GM12872 (cell line): ENCODE results near the gene PTH1R.

Experiments
- TF ChIP-seq, protein P1 (sequence below): IDR thresholded peaks from 3 replicates; pipeline ENCODE4 v1.5.1; 2011; ENCODE audit warnings: low read depth, mild to moderate bottlenecking, low read length, moderate library complexity; ENCODE audit not compliant: insufficient read depth

The PTH1R gene

DNA sequence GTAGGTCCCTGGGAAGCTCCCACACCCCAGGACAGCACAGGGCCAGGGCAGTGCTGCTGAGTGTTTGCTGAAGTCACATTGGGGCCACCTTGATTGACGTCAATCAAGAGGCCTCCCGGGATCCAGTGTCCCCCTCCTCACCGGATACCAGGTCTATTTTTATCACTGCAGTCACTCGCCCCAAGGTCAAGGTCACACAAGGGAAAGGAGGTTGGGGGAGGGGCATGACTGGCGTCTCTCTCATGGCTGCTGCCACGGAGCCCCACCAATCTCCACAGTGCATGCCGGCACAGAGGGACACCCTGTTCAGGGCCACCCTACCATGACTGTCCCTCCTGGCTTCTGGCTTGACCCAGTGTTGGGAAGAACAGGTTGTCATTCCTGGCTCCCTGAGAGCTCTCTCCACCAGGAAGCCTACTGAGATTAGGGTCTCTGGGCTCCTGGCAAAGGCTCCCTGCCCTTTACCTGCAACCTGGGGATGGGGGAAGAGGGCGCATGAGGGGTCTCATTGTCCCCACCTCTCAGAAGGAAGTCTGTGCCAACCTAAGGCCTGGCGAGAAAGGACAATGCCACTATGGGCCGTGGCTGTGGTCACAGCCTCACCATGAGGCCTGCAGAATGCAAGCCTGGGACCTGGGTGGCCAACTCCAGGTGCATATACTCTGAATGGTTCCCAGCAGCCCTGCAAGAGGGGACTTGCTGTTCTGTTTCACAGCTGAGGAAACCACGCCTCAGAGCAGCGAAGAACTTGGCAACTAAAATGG, 15.7 kb upstream of the PTH1R start:
- TF ChIP-seq, protein P1, sequence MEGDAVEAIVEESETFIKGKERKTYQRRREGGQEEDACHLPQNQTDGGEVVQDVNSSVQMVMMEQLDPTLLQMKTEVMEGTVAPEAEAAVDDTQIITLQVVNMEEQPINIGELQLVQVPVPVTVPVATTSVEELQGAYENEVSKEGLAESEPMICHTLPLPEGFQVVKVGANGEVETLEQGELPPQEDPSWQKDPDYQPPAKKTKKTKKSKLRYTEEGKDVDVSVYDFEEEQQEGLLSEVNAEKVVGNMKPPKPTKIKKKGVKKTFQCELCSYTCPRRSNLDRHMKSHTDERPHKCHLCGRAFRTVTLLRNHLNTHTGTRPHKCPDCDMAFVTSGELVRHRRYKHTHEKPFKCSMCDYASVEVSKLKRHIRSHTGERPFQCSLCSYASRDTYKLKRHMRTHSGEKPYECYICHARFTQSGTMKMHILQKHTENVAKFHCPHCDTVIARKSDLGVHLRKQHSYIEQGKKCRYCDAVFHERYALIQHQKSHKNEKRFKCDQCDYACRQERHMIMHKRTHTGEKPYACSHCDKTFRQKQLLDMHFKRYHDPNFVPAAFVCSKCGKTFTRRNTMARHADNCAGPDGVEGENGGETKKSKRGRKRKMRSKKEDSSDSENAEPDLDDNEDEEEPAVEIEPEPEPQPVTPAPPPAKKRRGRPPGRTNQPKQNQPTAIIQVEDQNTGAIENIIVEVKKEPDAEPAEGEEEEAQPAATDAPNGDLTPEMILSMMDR: no peak

DNA sequence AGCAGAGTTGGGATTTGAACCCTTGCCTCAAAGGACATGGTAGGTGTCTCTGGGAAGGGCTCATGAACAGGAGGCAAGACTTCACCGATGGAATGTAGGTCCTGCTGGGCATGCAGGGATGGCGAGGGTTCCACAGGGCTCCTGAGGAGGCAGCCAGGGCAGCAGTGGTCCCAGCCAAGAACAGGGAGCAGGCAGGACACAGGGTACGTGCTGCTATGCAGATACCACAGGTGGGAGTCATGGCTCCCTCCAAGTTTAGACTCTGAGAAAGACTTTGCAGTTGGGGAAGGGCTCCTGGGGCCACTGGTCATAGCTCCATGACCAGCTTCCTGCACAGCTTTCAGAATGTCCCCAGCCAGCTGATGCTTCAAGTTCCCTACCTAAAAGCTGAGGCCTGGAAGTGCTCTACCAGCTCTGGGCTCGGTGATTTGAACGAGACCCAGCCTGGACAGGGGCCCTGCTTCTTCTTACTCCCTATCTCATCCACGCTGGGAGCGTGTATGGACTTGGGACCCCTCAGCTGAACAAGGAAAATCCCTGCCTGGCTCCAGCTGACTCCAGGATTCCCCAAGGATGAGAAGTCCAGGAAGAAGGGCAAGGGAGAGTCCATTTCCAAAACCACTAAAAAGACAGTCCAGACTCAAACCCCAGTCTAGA, 15.0 kb upstream of the PTH1R start:
- TF ChIP-seq, protein P1: no peak

DNA sequence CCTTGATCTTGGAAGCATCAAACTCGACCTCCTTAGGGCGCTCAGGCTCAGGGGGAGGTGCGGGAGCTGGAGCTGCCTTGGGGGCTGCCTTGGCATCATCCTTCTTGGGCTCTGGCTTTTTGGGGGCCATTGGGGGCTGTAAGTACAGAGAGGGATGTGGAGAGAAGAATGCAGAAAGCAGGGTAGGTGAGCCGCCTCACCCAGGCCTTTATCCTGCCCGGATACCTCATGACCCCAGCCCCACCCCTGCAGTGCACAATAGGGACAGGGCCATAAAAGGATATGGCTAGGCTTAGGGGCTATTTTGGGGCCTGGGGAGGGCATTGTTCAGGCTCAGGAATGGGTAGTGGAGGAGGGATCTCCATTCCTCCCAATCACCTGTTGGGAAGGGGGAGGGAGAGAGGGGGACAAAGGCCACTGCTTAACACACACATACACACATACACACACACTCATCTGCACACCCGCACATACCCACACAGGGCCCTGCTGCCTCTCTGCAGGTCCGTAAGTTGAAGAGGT, 14.2 kb upstream of the PTH1R start, which contains the start of gene MYL3:
Gene MYL3 (minus strand): TSS at position 184 of the 522 bp plus-strand sequence. CDS start 54 bp downstream, at position 130.
- TF ChIP-seq, protein P1: no peak

DNA sequence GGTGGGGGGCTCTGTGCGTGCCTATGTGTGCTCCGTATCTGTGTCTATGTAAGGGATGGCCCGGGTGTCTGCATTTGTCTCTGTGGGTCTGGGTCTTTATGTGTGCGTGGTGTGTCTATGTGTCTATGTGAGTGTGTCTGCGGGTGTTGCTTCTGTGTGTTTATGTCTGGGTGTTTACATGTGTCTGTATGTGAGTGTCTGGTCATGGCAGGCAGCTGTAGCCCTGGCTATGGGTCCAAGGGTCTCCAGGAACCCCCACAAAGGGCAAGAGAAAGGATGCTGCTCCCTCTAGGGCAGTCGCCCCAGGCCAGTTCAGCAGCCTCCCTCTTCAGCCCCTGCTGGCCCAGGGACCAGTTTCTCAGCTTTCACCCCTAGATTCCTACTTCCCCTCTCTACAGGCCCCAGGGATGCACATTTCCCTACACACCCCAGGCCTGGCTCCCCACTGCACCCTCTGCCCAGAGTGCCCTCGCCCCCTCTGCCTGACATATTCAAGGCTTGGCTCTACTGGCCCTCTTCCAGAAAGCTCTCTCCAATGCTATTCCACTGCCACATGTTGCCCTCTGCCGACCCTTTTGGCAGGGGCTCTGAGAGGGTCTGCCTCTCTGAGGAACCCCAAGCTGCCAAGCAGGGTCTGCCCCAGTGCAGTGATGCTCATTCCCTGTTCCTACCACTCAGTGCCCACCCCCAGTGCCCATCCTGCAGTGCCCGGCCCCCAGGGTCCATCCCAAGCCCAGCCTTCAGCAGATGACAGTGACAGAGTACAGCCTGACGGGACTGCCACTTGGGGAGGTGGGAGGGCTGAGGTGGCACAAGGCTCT, 13.2 kb upstream of the PTH1R start:
- TF ChIP-seq, protein P1: no peak

DNA sequence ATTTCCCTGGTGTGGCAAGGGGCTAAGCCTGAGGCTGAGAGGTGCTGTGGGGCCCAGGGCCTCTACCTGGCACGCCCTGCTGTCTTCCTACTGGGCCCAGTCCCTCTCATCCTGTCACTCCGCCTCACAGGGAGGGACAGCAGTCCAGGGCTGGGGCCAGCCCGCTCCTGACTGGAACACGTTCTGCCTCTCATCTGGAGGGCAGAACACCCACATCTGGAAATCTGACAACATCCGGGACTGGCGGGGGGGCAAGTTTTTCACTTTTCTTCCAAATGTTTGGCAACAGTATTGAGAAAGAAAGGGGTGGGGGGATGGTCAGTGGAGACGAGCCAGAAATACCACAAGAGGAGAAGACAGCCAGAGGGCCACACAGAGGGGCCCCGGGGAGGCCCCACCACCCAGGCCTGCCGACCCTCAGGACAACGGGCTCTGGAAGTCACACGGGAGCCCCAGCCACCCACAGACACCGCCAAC, 12.5 kb upstream of the PTH1R start:
- TF ChIP-seq, protein P1: no peak

DNA sequence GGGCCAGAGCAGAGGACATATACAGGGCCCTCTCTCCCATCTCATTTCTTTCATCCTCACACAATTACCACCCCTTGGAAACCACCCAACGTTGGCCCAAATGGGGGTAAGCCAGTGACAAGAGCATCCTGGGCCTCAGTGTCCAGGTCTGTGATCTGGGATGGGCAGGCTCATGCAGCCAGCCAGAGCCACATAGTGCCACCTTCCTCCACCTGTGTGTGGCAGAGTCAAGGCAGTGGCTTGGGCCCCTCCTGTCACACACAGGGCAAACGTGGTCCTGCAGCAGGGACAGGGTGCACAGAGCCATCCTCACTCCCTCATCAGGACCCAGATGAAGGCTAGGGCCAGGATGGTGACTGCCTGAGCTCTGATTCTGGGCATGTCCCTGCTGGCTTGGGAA, 12.0 kb upstream of the PTH1R start:
- TF ChIP-seq, protein P1: 0 out of 3 replicates have a peak, but pooled peaks have one; percentile 4

DNA sequence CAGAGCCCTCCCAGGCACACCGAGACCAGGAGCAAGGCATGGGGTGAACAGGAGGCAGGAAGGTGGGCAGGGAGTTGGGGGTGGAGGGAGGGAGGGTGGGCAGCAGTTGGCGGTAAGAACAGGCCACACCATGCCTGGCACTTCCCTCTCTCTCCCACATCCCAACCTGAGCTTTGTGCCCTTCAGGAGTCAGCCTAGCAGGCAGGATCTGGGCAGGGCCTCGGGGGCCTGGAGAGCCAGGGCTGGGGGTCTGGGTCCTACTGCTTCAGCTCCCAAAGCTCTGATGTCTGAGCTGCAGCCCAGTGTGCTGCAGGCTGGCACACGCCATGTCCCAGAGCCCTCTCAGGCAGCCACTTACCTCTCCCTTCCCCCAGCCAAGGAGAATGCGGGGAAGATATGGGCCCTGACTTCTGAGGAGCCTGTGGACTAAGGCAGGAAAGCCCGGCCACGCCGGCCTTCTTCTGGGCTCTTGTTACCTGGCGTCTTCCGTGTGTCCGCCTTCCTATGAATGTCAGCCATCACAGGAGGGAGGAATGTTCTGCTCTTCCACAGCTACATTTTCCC, 11.4 kb upstream of the PTH1R start:
- TF ChIP-seq, protein P1: no peak
